ENCODE results near the gene OSBPL10. TPM values are rescaled to one million over a fixed set of nuclear protein-coding genes. Genes with fewer than 3 reads are reported as not detected.

OSBPL10 gene
- total and polyA plus RNA-seq, 4 donors, result 3.9 to 33.0 (median 13.1) TPM

GRCh38 chr3:31723701-31724100 lies 257.4 kb downstream of the OSBPL10 start:
- 89 to 91% methylated on average over 5 of the region's 5 CpGs for WGBS, 2 donors
- H3K27ac ChIP-seq (ENCODE audit: low read depth in 1 of 2, low read length in 1 of 2), result no peak overlapping the region
- no peak for ATAC-seq (ENCODE audit: insufficient read depth, low FRiP score)

GRCh38 chr3:31721676-31722075 lies 259.4 kb downstream of the OSBPL10 start:
- Histone ChIP-seq H3K27me3 (ENCODE audit: control insufficient read depth in 3 of 3, insufficient read depth in 3 of 3, low read length in 2 of 3) (no peaks in the 10 kb centered on the region), H3K4me3 (no peak overlapping the region), H3K4me1 (ENCODE audit: control insufficient read depth in 5 of 5, insufficient read depth in 5 of 5, low read length in 5 of 5) (peaks cover 0 to 16% (median 0%) of the 10 kb centered on the region in 5 donors), H3K9me3 (ENCODE audit: control insufficient read depth in 4 of 4, insufficient read depth in 3 of 4, low read length in 3 of 4) (no peaks in the 10 kb centered on the region), H3K36me3 (ENCODE audit: control insufficient read depth in 4 of 4, insufficient read depth in 4 of 4, low read length in 4 of 4) (peaks cover 0 to 4% (median 0%) of the 10 kb centered on the region in 4 donors), H3K9ac (ENCODE audit: insufficient read depth in 1 of 2, low read length in 2 of 2) (no peak overlapping the region), H3K27ac (ENCODE audit: low read depth in 1 of 2, low read length in 1 of 2) (no peak overlapping the region)
- DNase-seq (peak; percentile 44 to 89 (median 88)), ATAC-seq (ENCODE audit: insufficient read depth, low FRiP score) (no peak)
- 57 to 79% methylated on average over 3 of the region's 3 CpGs for WGBS, 2 donors
- no peak for TF ChIP-seq CTCF (IDR thresholded peaks at IDR 0.05; ENCODE audit: control extremely low read depth, extremely low read depth)

More at GRCh38 chr3:31723701-31724100, 257.4 kb downstream of the OSBPL10 start:
- Histone ChIP-seq H3K4me3 (no peak overlapping the region), H3K36me3 (ENCODE audit: control insufficient read depth in 4 of 4, insufficient read depth in 4 of 4, low read length in 4 of 4) (peaks cover 0 to 4% (median 0%) of the 10 kb centered on the region in 4 donors), H3K27me3 (ENCODE audit: control insufficient read depth in 3 of 3, insufficient read depth in 3 of 3, low read length in 2 of 3) (no peaks in the 10 kb centered on the region), H3K9ac (ENCODE audit: insufficient read depth in 1 of 2, low read length in 2 of 2) (no peak overlapping the region), H3K4me1 (ENCODE audit: control insufficient read depth in 5 of 5, insufficient read depth in 5 of 5, low read length in 5 of 5) (peaks cover 0 to 16% (median 0%) of the 10 kb centered on the region in 5 donors), H3K9me3 (ENCODE audit: control insufficient read depth in 4 of 4, insufficient read depth in 3 of 4, low read length in 3 of 4) (no peaks in the 10 kb centered on the region)
- DNase-seq, result no peak
- no peak for TF ChIP-seq CTCF (IDR thresholded peaks at IDR 0.05; ENCODE audit: control extremely low read depth, extremely low read depth)

GRCh38 chr3:31714495-31715280 lies 266.4 kb downstream of the OSBPL10 start:
- 67 to 78% methylated on average over 11 of the region's 11 CpGs for WGBS, 2 donors
- Histone ChIP-seq H3K36me3 (ENCODE audit: control insufficient read depth in 4 of 4, insufficient read depth in 4 of 4, low read length in 4 of 4) (no peaks in the 10 kb centered on the region), H3K9me3 (ENCODE audit: control insufficient read depth in 4 of 4, insufficient read depth in 3 of 4, low read length in 3 of 4) (no peaks in the 10 kb centered on the region), H3K4me1 (ENCODE audit: control insufficient read depth in 5 of 5, insufficient read depth in 5 of 5, low read length in 5 of 5) (peaks cover 0 to 2% (median 0%) of the 10 kb centered on the region in 5 donors), H3K4me3 (no peak overlapping the region), H3K27ac (ENCODE audit: low read depth in 1 of 2, low read length in 1 of 2) (no peak overlapping the region), H3K9ac (ENCODE audit: insufficient read depth in 1 of 2, low read length in 2 of 2) (no peak overlapping the region), H3K27me3 (ENCODE audit: control insufficient read depth in 3 of 3, insufficient read depth in 3 of 3, low read length in 2 of 3) (no peaks in the 10 kb centered on the region)
- ATAC-seq (ENCODE audit: insufficient read depth, low FRiP score) (no peak), DNase-seq (no peak)
- TF ChIP-seq CTCF (IDR thresholded peaks at IDR 0.05; ENCODE audit: control extremely low read depth, extremely low read depth), result no peak
